ENCODE results near the gene ASAH2. TPM values are rescaled to one million over a fixed set of nuclear protein-coding genes. Genes with fewer than 3 reads are reported as not detected.
A peak's percentile ranks its signal among the peaks of the same experiment; 100 is the strongest.
"Not testable (repeated sequence)": the region's sequence is repeated elsewhere in the genome, so short reads cannot be mapped to it uniquely, and the experiment has no call there.

The ASAH2 gene
- total RNA-seq, 1 experiment from 2014 or later, result 4.6 TPM

DNA sequence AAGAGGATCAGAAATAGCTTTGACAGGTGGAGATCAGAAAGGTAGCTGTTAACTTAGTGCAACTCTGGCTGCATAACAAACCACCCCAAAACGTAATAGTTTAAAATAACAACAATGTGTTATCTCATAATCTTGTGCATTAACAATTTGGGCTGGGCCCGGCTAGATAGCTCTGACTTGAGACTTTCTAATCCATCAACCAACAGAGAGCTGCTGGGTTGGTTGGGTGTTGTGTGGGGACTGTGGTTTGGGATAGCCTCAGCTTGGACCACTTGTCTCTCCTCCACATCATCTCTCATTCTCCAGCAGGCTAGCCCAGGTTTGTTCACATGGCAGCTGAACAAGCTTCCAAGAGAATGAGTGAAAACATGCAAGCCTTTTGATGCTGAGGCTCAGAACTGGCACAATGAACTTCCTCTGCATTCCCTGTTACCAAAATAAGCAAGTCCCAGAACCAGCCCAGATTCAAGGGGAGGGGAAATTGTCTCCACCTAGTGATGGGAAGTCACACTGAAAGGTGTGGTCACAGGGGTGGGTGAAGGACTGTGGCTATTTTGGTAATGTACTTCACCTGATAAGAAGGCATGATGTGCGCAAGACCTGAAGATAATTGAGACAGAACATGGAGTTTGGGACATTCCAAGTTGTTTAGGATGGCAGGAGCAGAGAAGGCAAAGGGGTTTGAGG, 20.4 kb upstream of the ASAH2 start:
- H3K4me1 Mint-ChIP-seq (ENCODE audit: low read depth, unreplicated experiment), result no peaks in the 10 kb centered on the region
- H3K27me3 ChIP-seq (replicated peaks; ENCODE audit: control insufficient read depth, insufficient read depth, low read length), result peaks cover 4% of the 10 kb centered on the region; the same call in 1 of the 2 replicates
- H3K36me3 ChIP-seq (ENCODE audit: control insufficient read depth, insufficient read depth, low read length), result no peaks in the 10 kb centered on the region
- BruUV-seq (replicated peaks), result no TSS peak
- no peaks in the 10 kb centered on the region for H3K36me3 Mint-ChIP-seq (ENCODE audit: insufficient read depth, unreplicated experiment)
- H3K4me1 ChIP-seq, result no peaks in the 10 kb centered on the region
- no peaks in the 10 kb centered on the region for H3K9me3 Mint-ChIP-seq (ENCODE audit: unreplicated experiment)
- CTCF ChIA-PET, result no interaction called here
- H3K27me3 Mint-ChIP-seq (ENCODE audit: insufficient read depth, unreplicated experiment), result peaks cover 11% of the 10 kb centered on the region
- H3K4me3 ChIP-seq (ENCODE audit: low read depth, low read length), result no peak overlapping the region
- intact Hi-C loops (cut with micrococcal nuclease; ENCODE audit: unreplicated experiment), result loop anchor here (10.0 kb wide), 1 partner anchor 127 kb away; no protein-coding TSS in a partner anchor
- POLR2A ChIA-PET, result no interaction called here
- no peaks in the 10 kb centered on the region for H3K9me3 ChIP-seq
- no peak overlapping the region for H3K27ac Mint-ChIP-seq (ENCODE audit: unreplicated experiment)
- no peak for DNase-seq
- TF ChIP-seq, protein P1, sequence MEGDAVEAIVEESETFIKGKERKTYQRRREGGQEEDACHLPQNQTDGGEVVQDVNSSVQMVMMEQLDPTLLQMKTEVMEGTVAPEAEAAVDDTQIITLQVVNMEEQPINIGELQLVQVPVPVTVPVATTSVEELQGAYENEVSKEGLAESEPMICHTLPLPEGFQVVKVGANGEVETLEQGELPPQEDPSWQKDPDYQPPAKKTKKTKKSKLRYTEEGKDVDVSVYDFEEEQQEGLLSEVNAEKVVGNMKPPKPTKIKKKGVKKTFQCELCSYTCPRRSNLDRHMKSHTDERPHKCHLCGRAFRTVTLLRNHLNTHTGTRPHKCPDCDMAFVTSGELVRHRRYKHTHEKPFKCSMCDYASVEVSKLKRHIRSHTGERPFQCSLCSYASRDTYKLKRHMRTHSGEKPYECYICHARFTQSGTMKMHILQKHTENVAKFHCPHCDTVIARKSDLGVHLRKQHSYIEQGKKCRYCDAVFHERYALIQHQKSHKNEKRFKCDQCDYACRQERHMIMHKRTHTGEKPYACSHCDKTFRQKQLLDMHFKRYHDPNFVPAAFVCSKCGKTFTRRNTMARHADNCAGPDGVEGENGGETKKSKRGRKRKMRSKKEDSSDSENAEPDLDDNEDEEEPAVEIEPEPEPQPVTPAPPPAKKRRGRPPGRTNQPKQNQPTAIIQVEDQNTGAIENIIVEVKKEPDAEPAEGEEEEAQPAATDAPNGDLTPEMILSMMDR (IDR thresholded peaks at IDR 0.05; ENCODE audit: insufficient read depth in 1 of 2, low read depth in 1 of 2, low read length in 1 of 2, severe bottlenecking in 1 of 2, unreplicated experiment in 1 of 2), result peak in 1 of 2 experiments; percentile 29
- no peak overlapping the region for H3K4me3 Mint-ChIP-seq (ENCODE audit: unreplicated experiment)

DNA sequence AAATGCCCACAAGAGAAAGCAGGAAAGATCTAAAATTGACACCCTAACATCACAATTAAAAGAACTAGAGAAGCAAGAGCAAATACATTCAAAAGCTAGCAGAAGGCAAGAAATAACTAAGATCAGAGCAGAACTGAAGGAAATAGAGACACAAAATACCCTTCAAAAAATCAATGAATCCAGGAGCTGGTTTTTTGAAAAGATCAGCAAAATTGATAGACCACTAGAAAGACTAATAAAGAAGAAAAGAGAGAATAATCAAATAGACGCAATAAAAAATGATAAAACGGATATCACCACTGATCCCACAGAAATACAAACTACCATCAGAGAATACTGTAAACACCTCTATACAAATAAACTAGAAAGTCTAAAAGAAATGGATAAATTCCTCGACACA, 16.6 kb upstream of the ASAH2 start:
- intact Hi-C loops (cut with micrococcal nuclease; ENCODE audit: unreplicated experiment); H3K9me3 Mint-ChIP-seq (ENCODE audit: unreplicated experiment); POLR2A ChIA-PET; H3K4me3 ChIP-seq (ENCODE audit: low read depth, low read length); H3K36me3 ChIP-seq (ENCODE audit: control insufficient read depth, insufficient read depth, low read length); H3K27me3 Mint-ChIP-seq (ENCODE audit: insufficient read depth, unreplicated experiment); H3K27me3 ChIP-seq (replicated peaks; ENCODE audit: control insufficient read depth, insufficient read depth, low read length); H3K4me3 Mint-ChIP-seq (ENCODE audit: unreplicated experiment); BruUV-seq (replicated peaks); CTCF ChIA-PET; H3K4me1 Mint-ChIP-seq (ENCODE audit: low read depth, unreplicated experiment); DNase-seq; H3K27ac Mint-ChIP-seq (ENCODE audit: unreplicated experiment); H3K4me1 ChIP-seq; H3K9me3 ChIP-seq; H3K36me3 Mint-ChIP-seq (ENCODE audit: insufficient read depth, unreplicated experiment): not testable (repeated sequence)

DNA sequence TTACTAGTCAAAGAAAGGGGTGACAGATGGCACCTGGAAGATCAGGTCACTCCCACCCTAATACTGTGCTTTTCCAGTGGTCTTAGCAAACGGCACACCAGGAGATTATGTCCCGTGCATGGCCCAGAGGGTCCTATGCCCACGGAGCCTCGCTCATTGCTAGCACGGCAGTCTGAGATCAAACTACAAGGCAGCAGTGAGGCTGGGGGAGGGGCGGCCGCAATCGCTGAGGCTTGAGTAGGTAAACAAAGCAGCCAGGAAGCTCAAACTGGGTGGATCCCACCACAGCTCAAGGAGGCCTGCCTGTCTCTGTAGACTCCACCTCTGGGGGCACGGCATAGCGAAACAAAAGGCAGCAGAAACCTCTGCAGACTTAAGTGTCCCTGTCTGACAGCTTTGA, 11.3 kb upstream of the ASAH2 start:
- H3K9me3 ChIP-seq; POLR2A ChIA-PET; BruUV-seq (replicated peaks); DNase-seq; H3K4me1 Mint-ChIP-seq (ENCODE audit: low read depth, unreplicated experiment); H3K36me3 Mint-ChIP-seq (ENCODE audit: insufficient read depth, unreplicated experiment); H3K27ac Mint-ChIP-seq (ENCODE audit: unreplicated experiment); H3K4me3 ChIP-seq (ENCODE audit: low read depth, low read length); intact Hi-C loops (cut with micrococcal nuclease; ENCODE audit: unreplicated experiment); H3K4me3 Mint-ChIP-seq (ENCODE audit: unreplicated experiment); H3K36me3 ChIP-seq (ENCODE audit: control insufficient read depth, insufficient read depth, low read length); H3K27me3 Mint-ChIP-seq (ENCODE audit: insufficient read depth, unreplicated experiment); H3K27me3 ChIP-seq (replicated peaks; ENCODE audit: control insufficient read depth, insufficient read depth, low read length): not testable (repeated sequence)
- CTCF ChIA-PET, result interaction anchor here (1.2 kb wide), 1 partner anchor 13 kb away, joined by 3 read pairs; no protein-coding TSS in a partner anchor
- peaks cover 22% of the 10 kb centered on the region for H3K9me3 Mint-ChIP-seq (ENCODE audit: unreplicated experiment)
- peaks cover 18% of the 10 kb centered on the region for H3K4me1 ChIP-seq

DNA sequence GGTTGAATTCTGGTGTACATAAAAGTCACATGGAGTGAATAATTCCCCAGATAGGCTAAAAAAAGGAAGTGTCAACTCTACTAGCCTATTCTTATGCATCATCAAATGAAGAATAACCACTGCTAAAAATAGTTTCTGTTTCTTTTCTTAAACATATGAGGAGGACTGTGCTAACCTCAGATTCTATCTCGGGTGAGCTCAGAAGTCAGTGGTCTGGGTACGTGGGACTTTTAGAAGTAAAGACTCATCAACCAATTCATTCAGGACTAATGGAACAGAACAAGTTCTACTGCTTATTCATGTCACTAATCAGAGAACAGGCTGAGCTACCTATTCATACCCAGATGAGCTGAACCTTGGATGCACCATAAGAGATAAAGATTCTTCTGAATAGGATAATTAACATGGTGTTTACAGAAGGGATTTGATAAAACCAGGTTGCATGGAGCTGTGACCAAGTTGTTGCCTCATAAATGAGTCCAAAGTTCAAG, 9.5 kb upstream of the ASAH2 start:
- H3K9me3 ChIP-seq, result peaks cover 3% of the 10 kb centered on the region; the same call in 1 of the 2 replicates
- intact Hi-C loops (cut with micrococcal nuclease; ENCODE audit: unreplicated experiment), result loop anchor here (1.0 to 2.0 kb wide), 3 partner anchors 10 to 23 kb away; partner anchors contain the start of gene ASAH2
- H3K27me3 ChIP-seq (replicated peaks; ENCODE audit: control insufficient read depth, insufficient read depth, low read length), result no peaks in the 10 kb centered on the region
- H3K9me3 Mint-ChIP-seq (ENCODE audit: unreplicated experiment), result peaks cover 22% of the 10 kb centered on the region
- DNase-seq, result peak; percentile 50 to 57
- no peaks in the 10 kb centered on the region for H3K36me3 ChIP-seq (ENCODE audit: control insufficient read depth, insufficient read depth, low read length)
- H3K4me3 Mint-ChIP-seq (ENCODE audit: unreplicated experiment), result no peak overlapping the region
- TF ChIP-seq, protein P1 (IDR thresholded peaks at IDR 0.05; ENCODE audit: insufficient read depth in 1 of 2, low read depth in 1 of 2, low read length in 1 of 2, severe bottlenecking in 1 of 2, unreplicated experiment in 1 of 2), result no peak
- H3K27ac Mint-ChIP-seq (ENCODE audit: unreplicated experiment), result no peak overlapping the region
- H3K4me3 ChIP-seq (ENCODE audit: low read depth, low read length), result no peak overlapping the region
- no peaks in the 10 kb centered on the region for H3K36me3 Mint-ChIP-seq (ENCODE audit: insufficient read depth, unreplicated experiment)
- no TSS peak for BruUV-seq (replicated peaks)
- POLR2A ChIA-PET, result interaction anchor here (0.6 kb wide), 1 partner anchor 62 kb away, joined by 4 read pairs; no protein-coding TSS in a partner anchor
- peaks cover 18% of the 10 kb centered on the region for H3K4me1 ChIP-seq
- H3K4me1 Mint-ChIP-seq (ENCODE audit: low read depth, unreplicated experiment), result no peaks in the 10 kb centered on the region
- CTCF ChIA-PET, result interaction anchor here (1.3 to 1.6 kb wide), 2 partner anchors 9 to 15 kb away, joined by 4 to 7 read pairs; partner anchors contain the start of gene ASAH2
- peaks cover 6% of the 10 kb centered on the region for H3K27me3 Mint-ChIP-seq (ENCODE audit: insufficient read depth, unreplicated experiment)

Measured in Caco-2 (cell line).